HAP-1 (cell line): ENCODE data around the gene C4orf51.

ENCODE experiments used
- DNase-seq, 2 experiments: peaks; one replicate each; pipeline ENCODE4 v3.0.0-alpha.2; 2016 to 2020; ENCODE audit warnings: low spot score in 2 of 2
- H3K27me3 ChIP-seq: fragments of 250-450 bp; sonication (Bioruptor Pico); 2 replicates; pipeline ENCODE4 v1.5.1; 2020; ENCODE audit warnings: low read depth, mild to moderate bottlenecking, moderate library complexity
- H3K36me3 ChIP-seq: fragments of 250-450 bp; sonication (Bioruptor Pico); replicated peaks from 2 replicates; pipeline ENCODE4 v1.5.1; 2020; ENCODE audit warnings: mild to moderate bottlenecking
- H3K4me1 ChIP-seq: fragments of 250-450 bp; sonication (Bioruptor Pico); 2 replicates; pipeline ENCODE4 v1.5.1; 2020; ENCODE audit warnings: mild to moderate bottlenecking
- H3K4me3 ChIP-seq: fragments of 250-450 bp; sonication (Bioruptor Pico); 2 replicates; pipeline ENCODE4 v1.5.1; 2020; ENCODE audit warnings: mild to moderate bottlenecking, moderate library complexity
- H3K9me3 ChIP-seq: fragments of 250-450 bp; sonication (Bioruptor Pico); 2 replicates; pipeline ENCODE4 v1.5.1; 2020; ENCODE audit warnings: mild to moderate bottlenecking, moderate library complexity
- in situ Hi-C: fragments of 300-500 bp; cut with MboI; formaldehyde crosslinking; loops from 3 replicates; pipeline ENCODE4 v1.14.3; 2020; ENCODE audit warnings: low sequenced_read_pairs, inconsistent platforms, mixed read lengths

Gene C4orf51

GRCh38 chr4:145722561-145722960 lies 42.6 kb downstream of the C4orf51 start:
- Histone ChIP-seq H3K27me3 (no peaks in the 10 kb centered on the region), H3K4me3 (no peak overlapping the region), H3K4me1 (no peaks in the 10 kb centered on the region), H3K36me3 (no peaks in the 10 kb centered on the region), H3K9me3 (no peaks in the 10 kb centered on the region)
- no peak for DNase-seq
- in situ Hi-C loops, result no loop called here

DNA sequence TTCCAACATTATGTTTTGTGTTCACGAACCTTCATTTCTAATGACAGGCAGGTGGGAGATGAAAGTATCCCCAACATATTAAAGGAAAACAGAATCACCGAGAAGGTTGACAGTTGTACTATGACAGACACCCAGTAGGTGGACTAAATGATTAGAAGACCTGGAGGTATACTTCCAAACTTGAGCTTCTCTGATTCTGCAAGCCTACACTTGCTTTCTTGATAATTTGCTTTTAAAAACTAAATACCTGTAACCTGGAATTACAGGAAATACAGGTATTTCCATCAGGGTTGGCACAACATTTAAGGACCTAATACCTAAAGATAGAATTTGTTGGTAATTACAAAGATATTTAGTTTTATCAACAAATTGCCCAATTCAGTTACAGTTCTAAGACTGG lies 43.4 kb downstream of the C4orf51 start:
- H3K9me3 ChIP-seq, result no peaks in the 10 kb centered on the region
- no peaks in the 10 kb centered on the region for H3K4me1 ChIP-seq
- no peak overlapping the region for H3K4me3 ChIP-seq
- H3K36me3 ChIP-seq, result no peaks in the 10 kb centered on the region
- no peak for DNase-seq
- in situ Hi-C loops, result no loop called here
- no peaks in the 10 kb centered on the region for H3K27me3 ChIP-seq

DNA sequence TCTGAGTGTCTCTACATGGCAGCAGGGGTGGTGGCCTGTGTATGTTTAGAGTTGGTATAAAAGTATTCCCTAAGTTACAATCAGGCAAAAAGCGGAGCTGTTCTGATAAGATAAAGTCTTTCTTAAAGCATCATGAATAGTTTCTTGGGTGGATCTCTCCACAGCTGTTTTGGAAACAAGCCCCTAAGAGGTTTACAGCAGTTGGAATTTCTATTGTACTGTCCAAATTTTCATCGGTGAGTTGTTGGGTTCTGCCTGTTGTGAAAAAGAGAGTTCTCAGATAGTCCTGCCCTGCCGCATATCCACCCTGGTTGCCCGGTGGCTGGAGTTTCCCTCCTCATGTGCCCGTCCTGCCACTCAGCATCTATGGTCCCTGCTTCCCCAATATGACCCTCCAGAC lies 50.1 kb downstream of the C4orf51 start:
- H3K36me3 ChIP-seq, result no peaks in the 10 kb centered on the region
- H3K9me3 ChIP-seq, result no peaks in the 10 kb centered on the region
- H3K4me1 ChIP-seq, result peaks cover 5% of the 10 kb centered on the region
- no peak for DNase-seq
- in situ Hi-C loops, result no loop called here
- no peak overlapping the region for H3K4me3 ChIP-seq
- H3K27me3 ChIP-seq, result no peaks in the 10 kb centered on the region

DNA sequence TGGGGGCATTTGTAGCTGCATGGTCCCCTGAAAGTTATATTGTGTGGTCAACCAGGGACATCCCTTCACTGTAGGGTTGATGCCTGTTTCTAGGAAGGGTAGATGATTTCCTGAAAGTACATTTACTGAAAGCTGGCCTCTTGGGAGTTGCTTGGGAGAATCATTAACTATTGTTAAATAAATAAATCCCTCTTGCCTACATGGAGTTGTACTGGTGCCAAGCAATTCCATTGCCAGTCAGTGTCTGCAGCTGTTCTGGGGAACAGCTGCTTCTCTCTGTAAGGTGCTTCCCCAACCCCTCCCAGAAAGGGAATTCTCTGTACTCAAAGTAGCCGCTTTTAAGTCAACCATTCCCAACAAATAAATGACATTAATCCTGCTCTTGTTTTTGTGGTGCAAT lies 51.1 kb downstream of the C4orf51 start:
- no peak overlapping the region for H3K4me3 ChIP-seq
- in situ Hi-C loops, result no loop called here
- H3K4me1 ChIP-seq, result peaks cover 6% of the 10 kb centered on the region
- H3K27me3 ChIP-seq, result no peaks in the 10 kb centered on the region
- H3K36me3 ChIP-seq, result no peaks in the 10 kb centered on the region
- no peak for DNase-seq
- no peaks in the 10 kb centered on the region for H3K9me3 ChIP-seq

DNA sequence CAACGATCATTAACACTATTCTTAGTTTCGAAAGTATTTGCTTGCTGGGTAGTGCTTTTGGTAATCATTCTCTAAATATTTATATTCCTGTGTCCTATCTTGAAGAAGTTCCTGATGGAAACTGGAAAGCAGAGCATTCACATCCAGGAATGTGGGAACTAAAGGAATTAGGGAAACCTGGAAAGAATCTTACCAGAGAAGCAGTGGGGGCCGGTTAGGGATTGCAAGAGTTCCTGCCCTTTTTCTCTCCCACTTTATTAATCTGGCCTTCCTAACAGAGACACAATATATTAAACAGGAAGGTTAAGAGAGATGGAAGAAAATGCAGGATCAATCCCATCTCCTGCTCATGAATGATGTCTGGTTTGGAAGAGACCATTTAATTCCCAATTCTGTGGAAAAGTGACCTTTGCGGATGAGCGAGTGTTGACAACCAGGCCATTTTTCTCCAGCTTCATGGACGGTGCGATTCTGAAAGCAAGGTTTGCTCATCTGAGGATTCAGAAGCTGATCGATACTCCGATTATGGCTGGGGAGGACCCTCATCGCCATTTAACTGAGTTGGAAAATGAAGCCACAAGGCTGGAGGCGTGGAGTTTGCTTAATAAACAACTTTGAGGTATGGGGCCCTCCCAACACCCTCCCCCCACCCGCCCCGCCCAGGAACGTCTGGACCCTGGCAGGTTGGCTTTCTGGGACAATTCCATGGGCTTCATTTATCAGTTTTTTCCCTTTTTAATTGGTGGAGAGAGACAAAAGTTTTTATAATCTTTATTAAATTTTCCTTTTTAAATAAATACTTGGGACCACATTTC lies 52.3 kb downstream of the C4orf51 start:
- Histone ChIP-seq H3K4me1 (peaks cover 6% of the 10 kb centered on the region), H3K36me3 (no peaks in the 10 kb centered on the region), H3K4me3 (peak overlapping the region; percentile 44), H3K27me3 (no peaks in the 10 kb centered on the region), H3K9me3 (no peaks in the 10 kb centered on the region)
- DNase-seq, result no peak
- in situ Hi-C loops, result no loop called here

- in situ Hi-C loops, result no loop called here
These were observed 53.2 kb downstream of the C4orf51 start for GRCh38 chr4:145732895-145733880.

DNA sequence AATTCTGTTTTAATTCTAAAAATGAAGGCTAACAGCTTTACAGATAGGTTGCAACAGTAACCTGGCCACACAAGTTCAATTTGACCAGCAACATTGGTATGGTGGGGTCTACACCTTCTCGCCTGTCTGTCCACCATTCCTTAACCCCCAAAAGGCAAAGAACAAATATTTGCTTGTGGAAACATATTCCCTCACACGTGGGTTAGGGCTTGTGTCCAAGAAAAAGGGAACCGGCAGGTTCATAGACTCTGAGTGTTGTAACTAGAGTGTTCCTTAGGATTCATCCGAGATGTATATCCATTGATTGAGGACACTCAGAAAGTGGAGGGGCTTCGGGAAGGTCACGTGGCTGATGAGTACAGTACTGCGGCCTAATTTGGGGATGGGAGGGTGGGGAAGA lies 54.1 kb downstream of the C4orf51 start:
- no peak overlapping the region for H3K4me3 ChIP-seq
- H3K27me3 ChIP-seq, result no peaks in the 10 kb centered on the region
- no peak for DNase-seq
- H3K9me3 ChIP-seq, result no peaks in the 10 kb centered on the region
- H3K4me1 ChIP-seq, result peaks cover 6% of the 10 kb centered on the region
- in situ Hi-C loops, result no loop called here
- H3K36me3 ChIP-seq, result no peaks in the 10 kb centered on the region

More at GRCh38 chr4:145732895-145733880, 53.2 kb downstream of the C4orf51 start:
- H3K36me3 ChIP-seq, result no peaks in the 10 kb centered on the region
- H3K27me3 ChIP-seq, result no peaks in the 10 kb centered on the region
- H3K4me1 ChIP-seq, result peaks cover 6% of the 10 kb centered on the region
- H3K9me3 ChIP-seq, result no peaks in the 10 kb centered on the region
- peak; percentile 83 to 95 for DNase-seq
- peak overlapping the region; percentile 44 for H3K4me3 ChIP-seq

GRCh38 chr4:145734576-145735346 lies 54.8 kb downstream of the C4orf51 start:
- DNase-seq, result peak in 1 of 2 experiments; percentile 17
- no peaks in the 10 kb centered on the region for H3K27me3 ChIP-seq
- no peaks in the 10 kb centered on the region for H3K9me3 ChIP-seq
- no peak overlapping the region for H3K4me3 ChIP-seq
- no peaks in the 10 kb centered on the region for H3K36me3 ChIP-seq
- peaks cover 6% of the 10 kb centered on the region for H3K4me1 ChIP-seq
- in situ Hi-C loops, result no loop called here

DNA sequence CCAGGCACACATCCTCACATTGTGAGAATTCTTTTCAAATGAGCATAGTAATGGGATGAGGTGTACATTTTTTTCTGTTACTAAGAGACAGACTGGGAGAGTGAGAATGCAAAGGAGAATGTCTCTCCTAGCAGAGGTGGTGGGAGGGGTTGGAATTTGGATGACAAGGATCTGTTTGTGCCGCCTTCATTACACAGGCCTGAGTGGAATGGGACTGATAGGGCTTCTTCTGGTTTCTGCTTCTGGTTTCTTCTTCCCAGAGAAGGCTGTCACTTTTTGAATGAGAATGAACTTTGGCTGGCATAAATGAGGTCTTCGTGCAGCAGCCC lies 55.4 kb downstream of the C4orf51 start:
- H3K4me1 ChIP-seq, result peaks cover 6% of the 10 kb centered on the region
- H3K4me3 ChIP-seq, result no peak overlapping the region
- H3K27me3 ChIP-seq, result no peaks in the 10 kb centered on the region
- in situ Hi-C loops, result no loop called here
- peak in 1 of 2 experiments; percentile 8 for DNase-seq
- H3K36me3 ChIP-seq, result no peaks in the 10 kb centered on the region
- H3K9me3 ChIP-seq, result no peaks in the 10 kb centered on the region

- Histone ChIP-seq H3K4me1 (peaks cover 6% of the 10 kb centered on the region), H3K9me3 (no peaks in the 10 kb centered on the region), H3K4me3 (no peak overlapping the region), H3K27me3 (no peaks in the 10 kb centered on the region), H3K36me3 (no peaks in the 10 kb centered on the region)
- in situ Hi-C loops, result no loop called here
- DNase-seq, result no peak
These were observed 55.9 kb downstream of the C4orf51 start for GRCh38 chr4:145735827-145736226.

GRCh38 chr4:145736241-145736831 lies 56.4 kb downstream of the C4orf51 start:
- Histone ChIP-seq H3K36me3 (no peaks in the 10 kb centered on the region), H3K9me3 (no peaks in the 10 kb centered on the region), H3K4me1 (peaks cover 6% of the 10 kb centered on the region), H3K4me3 (no peak overlapping the region), H3K27me3 (no peaks in the 10 kb centered on the region; the same call in 1 of the 2 replicates)
- in situ Hi-C loops, result no loop called here
- DNase-seq, result no peak

GRCh38 chr4:145739845-145740244 lies 59.9 kb downstream of the C4orf51 start:
- no peak overlapping the region for H3K4me3 ChIP-seq
- peaks cover 3% of the 10 kb centered on the region for H3K4me1 ChIP-seq
- peaks cover 2% of the 10 kb centered on the region for H3K27me3 ChIP-seq
- DNase-seq, result no peak
- in situ Hi-C loops, result no loop called here
- H3K9me3 ChIP-seq, result no peaks in the 10 kb centered on the region
- no peaks in the 10 kb centered on the region for H3K36me3 ChIP-seq

DNA sequence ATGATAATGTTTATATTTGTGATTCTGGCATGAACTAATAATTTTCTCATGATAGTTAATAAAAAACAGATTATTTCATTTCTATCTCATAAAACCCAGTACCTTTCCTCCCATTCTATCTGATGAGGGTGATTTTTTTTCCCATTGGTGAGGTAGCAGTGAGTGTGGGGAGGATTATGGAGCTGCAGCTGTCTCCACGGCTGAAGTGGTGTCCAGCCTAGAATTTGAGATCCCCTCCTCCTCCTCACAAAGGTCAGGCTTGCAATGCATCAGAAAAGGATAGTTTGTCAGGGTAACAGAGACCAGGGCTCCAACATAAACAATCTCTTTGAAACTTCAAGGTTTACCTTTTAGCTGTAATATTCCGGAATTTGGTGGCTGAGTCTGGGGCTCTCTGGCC lies 60.9 kb downstream of the C4orf51 start:
- no peaks in the 10 kb centered on the region for H3K4me1 ChIP-seq
- in situ Hi-C loops, result no loop called here
- H3K4me3 ChIP-seq, result no peak overlapping the region
- no peaks in the 10 kb centered on the region for H3K36me3 ChIP-seq
- no peaks in the 10 kb centered on the region for H3K9me3 ChIP-seq
- H3K27me3 ChIP-seq, result peaks cover 2% of the 10 kb centered on the region
- no peak for DNase-seq
